ENCODE results near the gene RNF13.
"Not testable (repeated sequence)": the region's sequence is repeated elsewhere in the genome, so short reads cannot be mapped to it uniquely, and the experiment has no call there.

The RNF13 gene

GRCh38 chr3:149801195-149801594, 11.8 kb upstream of the RNF13 start:
- DNase-seq (ENCODE audit: low read depth) = no peak

- no peak for DNase-seq (ENCODE audit: low read depth)
Observed at GRCh38 chr3:149801639-149802038, 11.4 kb upstream of the RNF13 start.

GRCh38 chr3:149806171-149806778, 6.7 kb upstream of the RNF13 start:
- no peak for DNase-seq (ENCODE audit: low read depth)

GRCh38 chr3:149808209-149808829, 4.7 kb upstream of the RNF13 start:
- DNase-seq (ENCODE audit: low read depth) = peak; percentile 65

- DNase-seq (ENCODE audit: low read depth) = no peak
Observed at GRCh38 chr3:149809699-149810098, 3.3 kb upstream of the RNF13 start.

GRCh38 chr3:149810846-149811245, 2.2 kb upstream of the RNF13 start:
- no peak for DNase-seq (ENCODE audit: low read depth)

- DNase-seq (ENCODE audit: low read depth) = no peak
Observed at GRCh38 chr3:149812165-149812605, 830 bp upstream of the RNF13 start.

- DNase-seq (ENCODE audit: low read depth) = no peak
Observed at GRCh38 chr3:149813367-149814281, 609 bp downstream of the RNF13 start.

- DNase-seq (ENCODE audit: low read depth) = no peak
Observed at GRCh38 chr3:149815321-149815720, 2.3 kb downstream of the RNF13 start.

GRCh38 chr3:149815728-149816127, 2.7 kb downstream of the RNF13 start:
- DNase-seq (ENCODE audit: low read depth) = no peak

GRCh38 chr3:149816311-149816710, 3.3 kb downstream of the RNF13 start:
- DNase-seq (ENCODE audit: low read depth) = no peak

- DNase-seq (ENCODE audit: low read depth) = peak; percentile 21
Observed at GRCh38 chr3:149816986-149817385, 4.0 kb downstream of the RNF13 start.

- no peak for DNase-seq (ENCODE audit: low read depth)
Observed at GRCh38 chr3:149819432-149819831, 6.4 kb downstream of the RNF13 start.

GRCh38 chr3:149820183-149820582, 7.2 kb downstream of the RNF13 start:
- no peak for DNase-seq (ENCODE audit: low read depth)

GRCh38 chr3:149826636-149827035, 13.6 kb downstream of the RNF13 start:
- DNase-seq (ENCODE audit: low read depth) = no peak

- DNase-seq (ENCODE audit: low read depth) = no peak
Observed at GRCh38 chr3:149828390-149828789, 15.4 kb downstream of the RNF13 start.

GRCh38 chr3:149829631-149830030, 16.6 kb downstream of the RNF13 start:
- DNase-seq (ENCODE audit: low read depth) = not testable (repeated sequence)

GRCh38 chr3:149830902-149831301, 17.9 kb downstream of the RNF13 start:
- no peak for DNase-seq (ENCODE audit: low read depth)

GRCh38 chr3:149831321-149831720, 18.3 kb downstream of the RNF13 start:
- no peak for DNase-seq (ENCODE audit: low read depth)

- no peak for DNase-seq (ENCODE audit: low read depth)
Observed at GRCh38 chr3:149832086-149832485, 19.1 kb downstream of the RNF13 start.

GRCh38 chr3:149833241-149833640, 20.2 kb downstream of the RNF13 start:
- no peak for DNase-seq (ENCODE audit: low read depth)

- DNase-seq (ENCODE audit: low read depth) = not testable (repeated sequence)
Observed at GRCh38 chr3:149838491-149838890, 25.5 kb downstream of the RNF13 start.

- DNase-seq (ENCODE audit: low read depth) = not testable (repeated sequence)
Observed at GRCh38 chr3:149839469-149839868, 26.5 kb downstream of the RNF13 start.

Data from fibroblast of the conjunctiva (primary cell).